ENCODE data around the gene GH2.

DNA sequence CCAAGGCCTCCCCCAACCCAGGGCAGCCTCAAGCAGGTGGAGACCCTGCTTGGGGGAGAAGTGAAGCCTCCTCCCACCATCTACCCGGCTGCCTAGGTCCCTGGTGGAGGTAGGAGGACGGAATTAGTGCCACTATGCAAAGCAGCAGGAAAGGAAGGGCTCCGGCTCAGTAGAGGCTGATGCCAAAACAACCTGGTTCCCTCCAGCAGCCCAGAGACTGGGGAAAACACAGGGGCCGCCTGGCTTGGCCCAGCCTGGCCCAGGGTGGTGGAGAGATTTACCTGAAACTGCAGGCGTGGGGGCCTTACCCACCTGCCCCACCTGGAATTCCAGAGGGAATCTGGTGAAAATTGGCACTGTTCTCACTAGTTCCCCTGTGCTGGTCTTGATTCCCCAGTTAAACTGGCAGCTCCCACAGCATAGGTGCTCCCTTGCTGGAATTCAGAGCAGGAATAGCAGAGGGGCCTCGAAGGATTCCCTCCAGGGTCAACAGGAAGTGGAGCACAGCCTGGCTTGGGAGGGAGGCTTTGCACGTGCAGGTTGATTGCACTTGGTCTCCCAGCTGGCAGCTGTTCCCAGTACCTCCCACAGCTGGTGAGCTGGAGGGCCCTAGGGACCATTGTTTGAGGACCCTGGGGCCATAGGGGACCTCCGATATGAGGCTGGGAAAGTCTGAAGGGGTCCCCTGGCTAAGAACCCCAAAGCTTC, 45.9 kb upstream of the GH2 start:
- TF ChIP-seq, protein P1, sequence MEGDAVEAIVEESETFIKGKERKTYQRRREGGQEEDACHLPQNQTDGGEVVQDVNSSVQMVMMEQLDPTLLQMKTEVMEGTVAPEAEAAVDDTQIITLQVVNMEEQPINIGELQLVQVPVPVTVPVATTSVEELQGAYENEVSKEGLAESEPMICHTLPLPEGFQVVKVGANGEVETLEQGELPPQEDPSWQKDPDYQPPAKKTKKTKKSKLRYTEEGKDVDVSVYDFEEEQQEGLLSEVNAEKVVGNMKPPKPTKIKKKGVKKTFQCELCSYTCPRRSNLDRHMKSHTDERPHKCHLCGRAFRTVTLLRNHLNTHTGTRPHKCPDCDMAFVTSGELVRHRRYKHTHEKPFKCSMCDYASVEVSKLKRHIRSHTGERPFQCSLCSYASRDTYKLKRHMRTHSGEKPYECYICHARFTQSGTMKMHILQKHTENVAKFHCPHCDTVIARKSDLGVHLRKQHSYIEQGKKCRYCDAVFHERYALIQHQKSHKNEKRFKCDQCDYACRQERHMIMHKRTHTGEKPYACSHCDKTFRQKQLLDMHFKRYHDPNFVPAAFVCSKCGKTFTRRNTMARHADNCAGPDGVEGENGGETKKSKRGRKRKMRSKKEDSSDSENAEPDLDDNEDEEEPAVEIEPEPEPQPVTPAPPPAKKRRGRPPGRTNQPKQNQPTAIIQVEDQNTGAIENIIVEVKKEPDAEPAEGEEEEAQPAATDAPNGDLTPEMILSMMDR (IDR thresholded peaks at IDR 0.05; ENCODE audit: low read depth, low read length, missing input control), result no peak
- TF ChIP-seq, protein P2, sequence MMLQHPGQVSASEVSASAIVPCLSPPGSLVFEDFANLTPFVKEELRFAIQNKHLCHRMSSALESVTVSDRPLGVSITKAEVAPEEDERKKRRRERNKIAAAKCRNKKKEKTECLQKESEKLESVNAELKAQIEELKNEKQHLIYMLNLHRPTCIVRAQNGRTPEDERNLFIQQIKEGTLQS (IDR thresholded peaks at IDR 0.05), result no peak
- TF ChIP-seq HNF4G (IDR thresholded peaks at IDR 0.05) (no peak), RAD21 (IDR thresholded peaks at IDR 0.05) (no peak), JUND (IDR thresholded peaks at IDR 0.05) (no peak), SP1 (IDR thresholded peaks at IDR 0.05) (no peak), EGR1 (IDR thresholded peaks at IDR 0.05; ENCODE audit: low read depth in 2 of 2) (no peak), NR2F2 (IDR thresholded peaks at IDR 0.05) (no peak), YY1 (IDR thresholded peaks at IDR 0.05) (no peak), TAF1 (conservative IDR thresholded peaks at IDR 0.05) (no peak), GABPA (IDR thresholded peaks at IDR 0.05 in 1 of 2, conservative IDR thresholded peaks at IDR 0.05 in 1 of 2) (no peak)
- TF ChIP-seq, protein P3, sequence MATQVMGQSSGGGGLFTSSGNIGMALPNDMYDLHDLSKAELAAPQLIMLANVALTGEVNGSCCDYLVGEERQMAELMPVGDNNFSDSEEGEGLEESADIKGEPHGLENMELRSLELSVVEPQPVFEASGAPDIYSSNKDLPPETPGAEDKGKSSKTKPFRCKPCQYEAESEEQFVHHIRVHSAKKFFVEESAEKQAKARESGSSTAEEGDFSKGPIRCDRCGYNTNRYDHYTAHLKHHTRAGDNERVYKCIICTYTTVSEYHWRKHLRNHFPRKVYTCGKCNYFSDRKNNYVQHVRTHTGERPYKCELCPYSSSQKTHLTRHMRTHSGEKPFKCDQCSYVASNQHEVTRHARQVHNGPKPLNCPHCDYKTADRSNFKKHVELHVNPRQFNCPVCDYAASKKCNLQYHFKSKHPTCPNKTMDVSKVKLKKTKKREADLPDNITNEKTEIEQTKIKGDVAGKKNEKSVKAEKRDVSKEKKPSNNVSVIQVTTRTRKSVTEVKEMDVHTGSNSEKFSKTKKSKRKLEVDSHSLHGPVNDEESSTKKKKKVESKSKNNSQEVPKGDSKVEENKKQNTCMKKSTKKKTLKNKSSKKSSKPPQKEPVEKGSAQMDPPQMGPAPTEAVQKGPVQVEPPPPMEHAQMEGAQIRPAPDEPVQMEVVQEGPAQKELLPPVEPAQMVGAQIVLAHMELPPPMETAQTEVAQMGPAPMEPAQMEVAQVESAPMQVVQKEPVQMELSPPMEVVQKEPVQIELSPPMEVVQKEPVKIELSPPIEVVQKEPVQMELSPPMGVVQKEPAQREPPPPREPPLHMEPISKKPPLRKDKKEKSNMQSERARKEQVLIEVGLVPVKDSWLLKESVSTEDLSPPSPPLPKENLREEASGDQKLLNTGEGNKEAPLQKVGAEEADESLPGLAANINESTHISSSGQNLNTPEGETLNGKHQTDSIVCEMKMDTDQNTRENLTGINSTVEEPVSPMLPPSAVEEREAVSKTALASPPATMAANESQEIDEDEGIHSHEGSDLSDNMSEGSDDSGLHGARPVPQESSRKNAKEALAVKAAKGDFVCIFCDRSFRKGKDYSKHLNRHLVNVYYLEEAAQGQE (IDR thresholded peaks at IDR 0.05), result no peak
- TF ChIP-seq, protein P4, sequence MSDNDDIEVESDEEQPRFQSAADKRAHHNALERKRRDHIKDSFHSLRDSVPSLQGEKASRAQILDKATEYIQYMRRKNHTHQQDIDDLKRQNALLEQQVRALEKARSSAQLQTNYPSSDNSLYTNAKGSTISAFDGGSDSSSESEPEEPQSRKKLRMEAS (IDR thresholded peaks at IDR 0.05), result no peak

Measured in liver (tissue), 3 donors.